GM06990 (cell line): Measurements from ENCODE around the gene PDK2.

ENCODE experiments used
- DNase-seq: peaks from one replicate; pipeline ENCODE4 v3.0.0-alpha.2; 2011; ENCODE audit not compliant: insufficient read length; ENCODE audit errors: extremely low read depth
- H3K27me3 ChIP-seq: replicated peaks from 2 replicates; pipeline ENCODE4 v1.6.0; 2011; ENCODE audit warnings: low read length; ENCODE audit not compliant: control insufficient read depth, insufficient read depth
- H3K36me3 ChIP-seq: 2 replicates; pipeline ENCODE4 v1.5.1; 2011; ENCODE audit warnings: low read length; ENCODE audit not compliant: control insufficient read depth, insufficient read depth
- H3K4me3 ChIP-seq: replicated peaks from 2 replicates; pipeline ENCODE4 v1.5.1; 2011; ENCODE audit warnings: low read depth, mild to moderate bottlenecking, control low read depth, low read length
- TF ChIP-seq, protein P1 (sequence below): IDR thresholded peaks from 2 replicates; pipeline ENCODE4 v1.5.1; 2011; ENCODE audit warnings: low read length, control low read depth, mild to moderate bottlenecking, inconsistent platforms; ENCODE audit not compliant: insufficient read depth, poor library complexity, severe bottlenecking

Gene PDK2

GRCh38 chr17:50129728-50130558 lies 34.8 kb downstream of the PDK2 start, which contains the start of gene SAMD14:
Gene SAMD14, minus strand, starts transcription at chr17:50130160. Its CDS starts 5,201 bp downstream, at chr17:50124959.
- peak; percentile 50 for DNase-seq
- TF ChIP-seq, protein P1, sequence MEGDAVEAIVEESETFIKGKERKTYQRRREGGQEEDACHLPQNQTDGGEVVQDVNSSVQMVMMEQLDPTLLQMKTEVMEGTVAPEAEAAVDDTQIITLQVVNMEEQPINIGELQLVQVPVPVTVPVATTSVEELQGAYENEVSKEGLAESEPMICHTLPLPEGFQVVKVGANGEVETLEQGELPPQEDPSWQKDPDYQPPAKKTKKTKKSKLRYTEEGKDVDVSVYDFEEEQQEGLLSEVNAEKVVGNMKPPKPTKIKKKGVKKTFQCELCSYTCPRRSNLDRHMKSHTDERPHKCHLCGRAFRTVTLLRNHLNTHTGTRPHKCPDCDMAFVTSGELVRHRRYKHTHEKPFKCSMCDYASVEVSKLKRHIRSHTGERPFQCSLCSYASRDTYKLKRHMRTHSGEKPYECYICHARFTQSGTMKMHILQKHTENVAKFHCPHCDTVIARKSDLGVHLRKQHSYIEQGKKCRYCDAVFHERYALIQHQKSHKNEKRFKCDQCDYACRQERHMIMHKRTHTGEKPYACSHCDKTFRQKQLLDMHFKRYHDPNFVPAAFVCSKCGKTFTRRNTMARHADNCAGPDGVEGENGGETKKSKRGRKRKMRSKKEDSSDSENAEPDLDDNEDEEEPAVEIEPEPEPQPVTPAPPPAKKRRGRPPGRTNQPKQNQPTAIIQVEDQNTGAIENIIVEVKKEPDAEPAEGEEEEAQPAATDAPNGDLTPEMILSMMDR, result no peak
- peaks cover 9% of the 10 kb centered on the region for H3K36me3 ChIP-seq
- peak within 1 kb of the TSS; percentile 65 for H3K4me3 ChIP-seq
- 0 out of 2 replicates have a peak, but pooled peaks cover 2% of the 10 kb centered on the region for H3K27me3 ChIP-seq

DNA sequence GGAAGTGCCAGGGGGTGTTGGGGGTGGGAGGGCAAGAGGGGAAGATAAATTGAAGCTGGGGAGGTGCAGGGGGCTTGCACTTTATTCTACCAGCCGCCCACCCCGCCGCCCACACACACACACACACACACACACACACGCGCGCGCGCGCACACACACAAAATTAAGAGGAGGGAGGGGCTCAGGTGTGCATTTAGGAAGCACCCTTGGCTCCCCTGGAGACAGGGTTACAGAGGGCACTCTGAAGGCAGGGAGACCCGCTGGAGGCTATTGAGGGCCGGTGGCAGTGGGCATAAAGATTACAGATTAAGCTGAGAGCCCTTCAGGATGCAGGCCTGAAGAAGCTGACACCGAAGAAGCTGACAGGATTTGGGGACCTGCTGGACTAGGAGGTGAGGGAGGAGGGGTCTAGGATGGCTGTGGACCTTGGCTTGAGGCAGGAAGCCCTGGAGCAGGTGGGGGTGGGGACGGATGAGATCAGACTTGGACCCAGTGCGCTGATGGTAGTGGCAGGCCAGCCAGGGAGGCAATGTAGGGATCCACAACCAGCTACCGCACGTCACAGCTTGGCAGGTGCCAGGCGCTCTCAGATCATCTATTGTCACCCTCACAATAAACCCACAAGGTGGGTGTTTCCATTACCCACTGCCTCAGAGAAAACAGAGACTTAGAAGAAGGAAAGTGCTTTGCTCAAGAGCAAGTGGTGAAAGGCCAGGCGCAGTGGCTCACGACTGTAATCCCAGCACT lies 35.6 kb downstream of the PDK2 start:
- Histone ChIP-seq H3K36me3 (peaks cover 15% of the 10 kb centered on the region), H3K4me3 (peak overlapping the region; percentile 65), H3K27me3 (0 out of 2 replicates have a peak, but pooled peaks cover 2% of the 10 kb centered on the region)
- no peak for DNase-seq
- TF ChIP-seq, protein P1, result no peak

- no peak for DNase-seq
- Histone ChIP-seq H3K4me3 (no peak overlapping the region), H3K36me3 (peaks cover 26% of the 10 kb centered on the region), H3K27me3 (0 out of 2 replicates have a peak, but pooled peaks cover 2% of the 10 kb centered on the region)
- TF ChIP-seq, protein P1, result no peak
These were observed 37.1 kb downstream of the PDK2 start for GRCh38 chr17:50132104-50132794.

DNA sequence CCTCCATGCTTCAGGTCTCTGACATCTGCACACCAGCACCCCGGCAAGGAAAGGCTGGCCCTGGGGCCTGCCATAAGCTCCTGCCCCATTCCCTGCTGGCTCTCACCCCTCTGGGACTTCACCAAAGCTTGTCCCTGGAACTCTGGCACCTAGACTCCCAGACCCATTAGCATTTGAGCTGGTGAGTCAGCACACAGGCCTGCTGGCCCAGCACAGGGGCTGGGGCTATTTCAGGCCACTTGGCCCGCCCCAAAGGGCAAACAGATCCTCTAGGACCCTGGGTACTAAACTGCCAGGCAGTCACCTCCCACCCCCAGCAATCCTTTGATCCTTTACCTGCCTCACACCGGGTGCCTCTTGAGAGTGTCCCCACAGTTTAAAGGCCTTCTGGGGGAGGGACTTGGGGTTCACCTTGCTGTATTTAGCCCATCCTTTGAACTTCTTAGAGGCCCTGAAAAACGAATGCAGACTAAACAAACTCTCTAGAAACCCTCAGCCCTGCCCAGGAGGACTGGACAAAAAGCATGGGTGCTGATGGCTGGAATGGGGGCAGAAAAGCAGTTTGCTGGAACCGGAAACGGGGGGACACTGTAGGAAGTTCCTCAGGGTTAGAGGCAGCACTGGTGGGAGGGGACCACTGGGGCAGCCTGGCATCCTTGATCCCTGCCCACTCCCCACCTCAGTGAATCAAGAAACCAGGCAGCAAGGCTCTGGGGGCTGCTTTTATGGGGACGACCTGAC lies 38.0 kb downstream of the PDK2 start:
- H3K36me3 ChIP-seq, result peaks cover 31% of the 10 kb centered on the region
- H3K27me3 ChIP-seq, result 0 out of 2 replicates have a peak, but pooled peaks cover 2% of the 10 kb centered on the region
- TF ChIP-seq, protein P1, result no peak
- no peak for DNase-seq
- no peak overlapping the region for H3K4me3 ChIP-seq

DNA sequence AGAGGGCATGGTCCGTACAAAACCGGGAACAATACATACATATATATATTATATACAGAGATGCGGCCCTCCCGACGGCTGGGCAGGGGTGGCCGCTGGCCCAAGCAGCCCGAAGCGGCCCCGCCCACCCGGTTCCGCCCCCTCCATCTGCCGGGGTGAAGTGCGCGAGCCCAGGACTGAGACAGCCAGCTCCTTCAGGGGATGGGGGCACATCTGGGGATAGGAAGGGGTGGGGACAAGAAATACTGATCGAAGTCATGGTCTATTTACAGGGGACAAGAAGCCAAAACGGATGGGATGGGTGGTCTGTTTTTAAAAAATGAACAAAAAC lies 38.6 kb downstream of the PDK2 start:
- TF ChIP-seq, protein P1, result no peak
- peaks cover 36% of the 10 kb centered on the region for H3K36me3 ChIP-seq
- no peak for DNase-seq
- H3K4me3 ChIP-seq, result no peak overlapping the region
- H3K27me3 ChIP-seq, result 0 out of 2 replicates have a peak, but pooled peaks cover 2% of the 10 kb centered on the region
